Measurements from ENCODE around the gene NEDD9.
A peak's percentile ranks its signal among the peaks of the same experiment; 100 is the strongest.

Gene NEDD9

DNA sequence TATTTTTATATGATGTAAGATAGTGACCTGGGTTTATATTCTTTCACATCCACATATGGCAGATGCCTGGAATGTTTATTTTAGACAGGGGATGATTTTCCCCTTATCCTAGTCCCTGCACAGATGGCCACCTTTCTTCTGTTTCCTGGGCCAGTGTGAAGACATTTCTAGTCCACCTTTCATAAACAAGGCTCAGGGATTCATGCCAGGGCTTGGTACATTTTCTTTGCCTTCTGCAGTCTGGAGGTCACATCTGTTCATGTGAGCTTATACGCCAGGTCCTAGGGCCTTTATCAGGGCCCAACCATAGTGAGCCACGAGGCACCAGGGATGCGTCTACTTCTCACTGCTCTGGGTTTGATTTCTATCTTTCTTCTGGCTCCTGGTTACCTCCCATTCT, 82.9 kb downstream of the NEDD9 start:
- DNase-seq (ENCODE audit: extremely low read depth in 1 of 2, low read depth in 1 of 2): no peak

- no peak for DNase-seq (ENCODE audit: extremely low read depth in 1 of 2, low read depth in 1 of 2)
These were observed 86.2 kb downstream of the NEDD9 start for GRCh38 chr6:11146117-11146826.

- peak; percentile 34 to 61 for DNase-seq (ENCODE audit: extremely low read depth in 1 of 2, low read depth in 1 of 2)
These were observed 88.0 kb downstream of the NEDD9 start for GRCh38 chr6:11144393-11144851.

- no peak for DNase-seq (ENCODE audit: extremely low read depth in 1 of 2, low read depth in 1 of 2)
These were observed 88.8 kb downstream of the NEDD9 start for GRCh38 chr6:11143394-11144371.

- DNase-seq (ENCODE audit: extremely low read depth in 1 of 2, low read depth in 1 of 2): no peak
These were observed 90.0 kb downstream of the NEDD9 start for GRCh38 chr6:11142296-11143027.

- DNase-seq (ENCODE audit: extremely low read depth in 1 of 2, low read depth in 1 of 2): no peak
These were observed 91.2 kb downstream of the NEDD9 start for GRCh38 chr6:11141295-11141694.

GRCh38 chr6:11140056-11140455, 92.4 kb downstream of the NEDD9 start:
- no peak for DNase-seq (ENCODE audit: extremely low read depth in 1 of 2, low read depth in 1 of 2)

GRCh38 chr6:11139051-11139960, 93.2 kb downstream of the NEDD9 start:
- no peak for DNase-seq (ENCODE audit: extremely low read depth in 1 of 2, low read depth in 1 of 2)

- DNase-seq (ENCODE audit: extremely low read depth in 1 of 2, low read depth in 1 of 2): no peak
These were observed 95.7 kb downstream of the NEDD9 start for GRCh38 chr6:11136809-11137208.

All from stimulated activated CD8-positive, alpha-beta memory T cell treated with anti-CD3 and anti-CD28 coated beads, Interleukin-7, amount 100 ng/mL, for 48 hours (primary cell).